Stimulated activated CD8-positive, alpha-beta memory T cell treated with anti-CD3 and anti-CD28 coated beads, Interleukin-4, amount 100 ng/mL, for 24 hours (primary cell): Measurements from ENCODE around the gene OR51S1.
"Not testable (repeated sequence)": the region's sequence is repeated elsewhere in the genome, so short reads cannot be mapped to it uniquely, and the experiment has no call there.

Source experiments
- DNase-seq: peaks from one replicate; pipeline ENCODE4 v3.0.0-alpha.2; 2020; ENCODE audit warnings: low read depth

The OR51S1 gene

GRCh38 chr11:4848908-4849532 is at the start of gene OR51S1:
OR51S1 (minus strand) TSS chr11:4849208; CDS start chr11:4849208, 0 bp downstream.
- DNase-seq: no peak

GRCh38 chr11:4891996-4892640 is 43.1 kb upstream of the OR51S1 start:
- DNase-seq: no peak

- DNase-seq: no peak
Observed at GRCh38 chr11:4890279-4890678, 41.3 kb upstream of the OR51S1 start.

GRCh38 chr11:4887591-4887990 is 38.6 kb upstream of the OR51S1 start:
- DNase-seq: no peak

- DNase-seq: no peak
Observed at GRCh38 chr11:4886186-4886585, 37.2 kb upstream of the OR51S1 start.

GRCh38 chr11:4884361-4884760 is 35.4 kb upstream of the OR51S1 start:
- DNase-seq: no peak

GRCh38 chr11:4882543-4882942 is 33.5 kb upstream of the OR51S1 start:
- no peak for DNase-seq

GRCh38 chr11:4881860-4882500 is 33.0 kb upstream of the OR51S1 start, which contains the start of gene OR51T1:
OR51T1 (plus strand) TSS chr11:4881900; CDS start chr11:4881900, 0 bp downstream.
- no peak for DNase-seq

GRCh38 chr11:4881188-4881587 is 32.2 kb upstream of the OR51S1 start:
- no peak for DNase-seq

- DNase-seq: no peak
Observed at GRCh38 chr11:4865855-4866254, 16.8 kb upstream of the OR51S1 start.

GRCh38 chr11:4863876-4864275 is 14.9 kb upstream of the OR51S1 start:
- no peak for DNase-seq

- no peak for DNase-seq
Observed at GRCh38 chr11:4862447-4863236, 13.6 kb upstream of the OR51S1 start.

GRCh38 chr11:4854286-4854685 is 5.3 kb upstream of the OR51S1 start:
- DNase-seq: not testable (repeated sequence)

- no peak for DNase-seq
Observed at GRCh38 chr11:4851033-4851432, 2.0 kb upstream of the OR51S1 start.

GRCh38 chr11:4839851-4840549 is 9.0 kb downstream of the OR51S1 start:
- no peak for DNase-seq

- DNase-seq: no peak
Observed at GRCh38 chr11:4830909-4831308, 18.1 kb downstream of the OR51S1 start.

GRCh38 chr11:4830346-4830745 is 18.7 kb downstream of the OR51S1 start:
- no peak for DNase-seq

- no peak for DNase-seq
Observed at GRCh38 chr11:4826425-4826824, 22.6 kb downstream of the OR51S1 start.

GRCh38 chr11:4825132-4825531 is 23.9 kb downstream of the OR51S1 start:
- no peak for DNase-seq

GRCh38 chr11:4821021-4821420 is 28.0 kb downstream of the OR51S1 start, which contains the start of gene OR51F2:
OR51F2 (plus strand) TSS chr11:4821321; CDS start chr11:4821422, 101 bp downstream.
- no peak for DNase-seq

GRCh38 chr11:4809246-4809645 is 39.8 kb downstream of the OR51S1 start:
- no peak for DNase-seq

- no peak for DNase-seq
Observed at GRCh38 chr11:4808476-4808875, 40.5 kb downstream of the OR51S1 start.
